Liver (tissue), 9 donors: ENCODE results near the gene UBAP2L. TPM values are rescaled to one million over a fixed set of nuclear protein-coding genes. Genes with fewer than 3 reads are reported as not detected.

Experiments
- DNase-seq: peaks from one replicate; pipeline ENCODE4 v3.0.0-alpha.2; 2017; ENCODE audit warnings: low spot score
- H3K27ac ChIP-seq, 2 donors: one replicate each; pipeline ENCODE4 v1.7.0; 2013; ENCODE audit warnings: inconsistent platforms in 2 of 2, low read length in 2 of 2, control low read depth in 1 of 2, low read depth in 1 of 2, mild to moderate bottlenecking in 1 of 2
- H3K27me3 ChIP-seq, 4 donors: one replicate each; pipeline versions ENCODE4 v1.6.1 to v1.7.0; 2013; ENCODE audit warnings: low read length in 3 of 4, inconsistent platforms in 1 of 4, mild to moderate bottlenecking in 1 of 4, moderate library complexity in 1 of 4; ENCODE audit not compliant: control insufficient read depth in 4 of 4, insufficient read depth in 4 of 4
- H3K36me3 ChIP-seq, 4 donors: one replicate each; pipeline versions ENCODE4 v1.6.1 to v1.7.0; 2013; ENCODE audit warnings: low read length in 3 of 4, mild to moderate bottlenecking in 3 of 4, low read depth in 1 of 4, moderate library complexity in 1 of 4; ENCODE audit not compliant: control insufficient read depth in 4 of 4, insufficient read depth in 3 of 4
- H3K4me1 ChIP-seq, 4 donors: one replicate each; pipeline versions ENCODE4 v1.6.1 to v1.7.0; 2013; ENCODE audit warnings: low read length in 3 of 4, mild to moderate bottlenecking in 3 of 4, moderate library complexity in 1 of 4; ENCODE audit not compliant: control insufficient read depth in 4 of 4, insufficient read depth in 4 of 4
- H3K4me3 ChIP-seq, 3 donors: one replicate each; pipeline versions ENCODE4 v1.6.1 to v1.7.0; 2013; ENCODE audit warnings: low read length in 3 of 3, control low read depth in 1 of 3, low read depth in 1 of 3, mild to moderate bottlenecking in 1 of 3
- H3K9ac ChIP-seq, 2 donors: one replicate each; pipeline ENCODE4 v1.7.0; 2013; ENCODE audit warnings: low read length in 2 of 2, mild to moderate bottlenecking in 2 of 2, moderate library complexity in 2 of 2, control low read depth in 1 of 2, low read depth in 1 of 2
- H3K9me3 ChIP-seq, 4 donors: one replicate each; pipeline versions ENCODE4 v1.6.1 to v1.7.0; 2013; ENCODE audit warnings: low read length in 3 of 4; ENCODE audit not compliant: control insufficient read depth in 4 of 4
- EGR1 ChIP-seq, 2 donors: IDR thresholded peaks; 2 replicates each; pipeline ENCODE4 v1.6.1; 2016 to 2018; ENCODE audit warnings: antibody characterized with exemption in 2 of 2, low read depth in 2 of 2
- FOXA1 ChIP-seq: IDR thresholded peaks from 2 replicates; pipeline ENCODE4 v1.6.1; 2016; ENCODE audit warnings: antibody characterized with exemption
- FOXA2 ChIP-seq: IDR thresholded peaks from 2 replicates; pipeline ENCODE4 v1.6.1; 2016; ENCODE audit warnings: antibody characterized with exemption
- GABPA ChIP-seq, 2 donors: IDR thresholded peaks in 1 of 2; conservative IDR thresholded peaks in 1 of 2; 2 replicates each; pipeline ENCODE4 v1.6.1; 2016; ENCODE audit warnings: antibody characterized with exemption in 2 of 2, mild to moderate bottlenecking in 1 of 2, moderate library complexity in 1 of 2
- HNF4A ChIP-seq, 2 donors: conservative IDR thresholded peaks; 2 replicates each; pipeline ENCODE4 v1.6.1; 2016; ENCODE audit warnings: antibody characterized with exemption in 2 of 2, mild to moderate bottlenecking in 2 of 2
- HNF4G ChIP-seq: IDR thresholded peaks from 2 replicates; pipeline ENCODE4 v1.6.1; 2016; ENCODE audit warnings: antibody characterized with exemption
- JUND ChIP-seq, 2 donors: IDR thresholded peaks; 2 replicates each; pipeline ENCODE4 v1.6.1; 2016; ENCODE audit warnings: antibody characterized with exemption in 2 of 2
- NR2F2 ChIP-seq: IDR thresholded peaks from 2 replicates; pipeline ENCODE4 v1.6.1; 2016; ENCODE audit warnings: antibody characterized with exemption
- RAD21 ChIP-seq, 2 donors: IDR thresholded peaks; 2 replicates each; pipeline ENCODE4 v1.6.1; 2016; ENCODE audit warnings: antibody characterized with exemption in 2 of 2, mild to moderate bottlenecking in 2 of 2
- REST ChIP-seq: IDR thresholded peaks from 2 replicates; pipeline ENCODE4 v1.6.1; 2016; ENCODE audit warnings: antibody characterized with exemption, mild to moderate bottlenecking
- RXRA ChIP-seq, 2 donors: IDR thresholded peaks; 2 replicates each; pipeline ENCODE4 v1.6.1; 2017 to 2018; ENCODE audit warnings: antibody characterized with exemption in 2 of 2, mild to moderate bottlenecking in 1 of 2
- SP1 ChIP-seq: IDR thresholded peaks from 2 replicates; pipeline ENCODE4 v1.6.1; 2018; ENCODE audit warnings: antibody characterized with exemption, mild to moderate bottlenecking
- TAF1 ChIP-seq: conservative IDR thresholded peaks from 2 replicates; pipeline ENCODE4 v1.6.1; 2016; ENCODE audit warnings: antibody characterized with exemption, mild to moderate bottlenecking
- YY1 ChIP-seq: IDR thresholded peaks from 2 replicates; pipeline ENCODE4 v1.6.1; 2016; ENCODE audit warnings: antibody characterized with exemption, mild to moderate bottlenecking
- ZBTB33 ChIP-seq: IDR thresholded peaks from 2 replicates; pipeline ENCODE4 v1.6.1; 2016; ENCODE audit warnings: antibody characterized with exemption
- WGBS: extraction: QIAGEN DNeasy Blood & Tissue Kit; methylation state at CpG from one replicate; pipeline ENCODE4 v1.1.7; 2013; 5-methylcytosine and 5-hydroxymethylcytosine counted together
- polyA plus RNA-seq, 2 donors: library from polyadenylated mRNA; stranded (reverse) in 1 of 2; unstranded in 1 of 2; fragments of 200-250 nt in 1 of 2; fragments of >200 nt in 1 of 2; fragmentation: Nextera tagmentation in 1 of 2; extraction: Ambion mirVana in 1 of 2; gene quantifications; one replicate each; pipeline versions ENCODE4 v1.2.1 to v1.2.3, GENCODE V29; 2013 to 2015
- total RNA-seq, 2 donors: library from RNA; depleted of rRNA; stranded (reverse); fragments of >200 nt; gene quantifications; one replicate each; pipeline ENCODE4 v1.2.3, GENCODE V29; 2014
- TF ChIP-seq, protein P1 (sequence below): IDR thresholded peaks from 2 replicates; pipeline ENCODE4 v1.6.1; 2016; ENCODE audit warnings: antibody characterized with exemption
- TF ChIP-seq, protein P2 (sequence below): fragments of 150-350 bp; IDR thresholded peaks from 2 replicates; pipeline ENCODE4 v1.5.1; 2017; ENCODE audit warnings: improper control_type of control experiment, low read depth, low read length; ENCODE audit not compliant: missing input control
- TF ChIP-seq, protein P3 (sequence below): IDR thresholded peaks from 2 replicates; pipeline ENCODE4 v1.6.1; 2016; ENCODE audit warnings: antibody characterized with exemption
- donor health status: healthy.
- donor health status: healthy.
- donor health status: healthy.
- donor health status: healthy.
- donor health status: healthy.

The UBAP2L gene
- total and polyA plus RNA-seq, 4 donors = 24.3 to 51.0 (median 34.1) TPM

DNA sequence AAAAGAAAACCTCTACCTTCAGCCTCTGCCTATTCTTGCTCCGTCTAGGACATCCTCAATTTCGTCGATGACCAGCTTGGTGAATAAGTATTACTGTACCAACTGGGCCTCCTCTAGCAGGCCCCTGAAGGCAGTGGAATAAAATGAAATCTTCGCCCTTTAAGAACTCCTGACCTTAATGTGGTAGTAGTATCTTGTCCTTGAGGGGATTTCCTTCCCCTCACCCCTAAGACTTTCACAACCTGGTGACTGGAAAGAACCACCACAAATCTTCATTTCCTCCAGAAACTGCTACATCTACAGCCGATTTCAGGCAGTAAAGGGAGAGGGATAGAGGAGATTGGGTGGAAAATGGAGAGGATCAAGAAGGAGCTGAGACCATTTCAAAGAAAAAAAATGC, 50.1 kb downstream of the UBAP2L start:
- Histone ChIP-seq H3K4me1 (peaks cover 0 to 15% (median 13%) of the 10 kb centered on the region in 4 donors), H3K36me3 (peaks cover 2 to 48% (median 27%) of the 10 kb centered on the region in 4 donors), H3K9me3 (no peaks in the 10 kb centered on the region), H3K27ac (no peak overlapping the region), H3K9ac (no peak overlapping the region), H3K4me3 (no peak overlapping the region), H3K27me3 (no peaks in the 10 kb centered on the region)
- no peak for DNase-seq
- WGBS = 88% methylated on average over 5 of the region's 5 CpGs
- TF ChIP-seq FOXA1 (no peak), HNF4A (conservative IDR thresholded peaks at IDR 0.05) (no peak), ZBTB33 (no peak), YY1 (no peak), SP1 (no peak), TAF1 (no peak)
- TF ChIP-seq, protein P1, sequence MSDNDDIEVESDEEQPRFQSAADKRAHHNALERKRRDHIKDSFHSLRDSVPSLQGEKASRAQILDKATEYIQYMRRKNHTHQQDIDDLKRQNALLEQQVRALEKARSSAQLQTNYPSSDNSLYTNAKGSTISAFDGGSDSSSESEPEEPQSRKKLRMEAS = no peak

GRCh38 chr1:154272217-154272998, 51.7 kb downstream of the UBAP2L start, which contains the start of gene HAX1:
HAX1 (plus strand) TSS chr1:154272629; CDS start chr1:154272724, 95 bp downstream.
- peak within 1 kb of the TSS; percentile 60 to 98 (median 96) for H3K4me3 ChIP-seq
- under 1% methylated on average over 47 of the region's 47 CpGs for WGBS
- peak within 1 kb of the TSS; percentile 83 to 89 for H3K27ac ChIP-seq
- H3K27me3 ChIP-seq = no peaks in the 10 kb centered on the region
- TF ChIP-seq ZBTB33 = peak; percentile 97
- TF ChIP-seq RAD21 (IDR thresholded peaks at IDR 0.05) = peak; percentile 93 to 94
- TF ChIP-seq, protein P2, sequence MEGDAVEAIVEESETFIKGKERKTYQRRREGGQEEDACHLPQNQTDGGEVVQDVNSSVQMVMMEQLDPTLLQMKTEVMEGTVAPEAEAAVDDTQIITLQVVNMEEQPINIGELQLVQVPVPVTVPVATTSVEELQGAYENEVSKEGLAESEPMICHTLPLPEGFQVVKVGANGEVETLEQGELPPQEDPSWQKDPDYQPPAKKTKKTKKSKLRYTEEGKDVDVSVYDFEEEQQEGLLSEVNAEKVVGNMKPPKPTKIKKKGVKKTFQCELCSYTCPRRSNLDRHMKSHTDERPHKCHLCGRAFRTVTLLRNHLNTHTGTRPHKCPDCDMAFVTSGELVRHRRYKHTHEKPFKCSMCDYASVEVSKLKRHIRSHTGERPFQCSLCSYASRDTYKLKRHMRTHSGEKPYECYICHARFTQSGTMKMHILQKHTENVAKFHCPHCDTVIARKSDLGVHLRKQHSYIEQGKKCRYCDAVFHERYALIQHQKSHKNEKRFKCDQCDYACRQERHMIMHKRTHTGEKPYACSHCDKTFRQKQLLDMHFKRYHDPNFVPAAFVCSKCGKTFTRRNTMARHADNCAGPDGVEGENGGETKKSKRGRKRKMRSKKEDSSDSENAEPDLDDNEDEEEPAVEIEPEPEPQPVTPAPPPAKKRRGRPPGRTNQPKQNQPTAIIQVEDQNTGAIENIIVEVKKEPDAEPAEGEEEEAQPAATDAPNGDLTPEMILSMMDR = peak; percentile 78
- TF ChIP-seq, protein P1 = peak; percentile 93
- TF ChIP-seq NR2F2 = peak; percentile 44
- peak; percentile 62 to 73 for TF ChIP-seq HNF4A (conservative IDR thresholded peaks at IDR 0.05)
- peak; percentile 97 for TF ChIP-seq YY1
- TF ChIP-seq JUND (IDR thresholded peaks at IDR 0.05) = peak; percentile 51 to 60
- TF ChIP-seq, protein P3, sequence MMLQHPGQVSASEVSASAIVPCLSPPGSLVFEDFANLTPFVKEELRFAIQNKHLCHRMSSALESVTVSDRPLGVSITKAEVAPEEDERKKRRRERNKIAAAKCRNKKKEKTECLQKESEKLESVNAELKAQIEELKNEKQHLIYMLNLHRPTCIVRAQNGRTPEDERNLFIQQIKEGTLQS = peak; percentile 54
- peak; percentile 48 to 79 for TF ChIP-seq RXRA (IDR thresholded peaks at IDR 0.05)
- peak; percentile 52 for TF ChIP-seq HNF4G
- peak; percentile 82 for TF ChIP-seq SP1
- TF ChIP-seq REST = peak; percentile 67
- peak; percentile 93 to 98 for TF ChIP-seq EGR1 (IDR thresholded peaks at IDR 0.05; ENCODE audit: low read depth in 2 of 2)
- no peak for TF ChIP-seq FOXA2
- TF ChIP-seq GABPA (IDR thresholded peaks at IDR 0.05 in 1 of 2, conservative IDR thresholded peaks at IDR 0.05 in 1 of 2) = peak; percentile 68 to 91
- TF ChIP-seq FOXA1 = peak; percentile 77
- TF ChIP-seq TAF1 = peak; percentile 56
- peaks cover 0 to 15% (median 13%) of the 10 kb centered on the region in 4 donors for H3K4me1 ChIP-seq
- no peaks in the 10 kb centered on the region for H3K9me3 ChIP-seq
- DNase-seq = peak; percentile 88
- H3K9ac ChIP-seq = peak within 1 kb of the TSS; percentile 94 to 98
- H3K36me3 ChIP-seq = peaks cover 1 to 37% (median 22%) of the 10 kb centered on the region in 4 donors
